AG09309 (cell line): ENCODE data around the gene NNAT.
"Not testable (repeated sequence)": the region's sequence is repeated elsewhere in the genome, so short reads cannot be mapped to it uniquely, and the experiment has no call there.

Experiments used
- DNase-seq: peaks from one replicate; pipeline ENCODE4 v3.0.0-alpha.2; 2010; ENCODE audit warnings: low read depth
- H3K4me3 ChIP-seq: 2 replicates; pipeline ENCODE4 v1.5.1; 2011; ENCODE audit warnings: mild to moderate bottlenecking, low read depth, low read length, moderate library complexity; ENCODE audit not compliant: control insufficient read depth
- TF ChIP-seq, protein P1 (sequence below): IDR thresholded peaks from 2 replicates; pipeline ENCODE4 v1.5.1; 2011; ENCODE audit warnings: mild to moderate bottlenecking, low read depth, low read length, inconsistent platforms; ENCODE audit not compliant: insufficient read depth, control insufficient read depth; ENCODE audit errors: missing control alignments

NNAT gene

DNA sequence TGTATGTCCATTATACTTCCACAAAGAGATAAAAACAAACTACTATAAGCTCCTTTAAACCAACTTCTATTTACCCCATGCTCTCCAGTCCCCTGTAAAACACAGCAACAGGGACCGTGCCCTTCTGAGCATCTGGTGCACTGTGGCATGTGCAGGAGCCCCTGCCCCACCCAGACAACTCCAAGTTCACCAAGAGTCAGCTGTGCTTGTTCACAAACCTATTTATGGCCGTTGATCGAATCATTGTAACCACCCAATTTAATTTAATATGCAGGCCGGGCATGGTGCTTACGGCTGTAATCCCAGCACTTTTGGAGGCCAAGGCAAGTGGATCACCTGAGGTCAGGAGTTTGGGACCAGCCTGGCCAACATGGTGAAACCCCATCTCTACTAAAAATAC is 20.3 kb downstream of the NNAT start:
- no peak for DNase-seq
- TF ChIP-seq, protein P1, sequence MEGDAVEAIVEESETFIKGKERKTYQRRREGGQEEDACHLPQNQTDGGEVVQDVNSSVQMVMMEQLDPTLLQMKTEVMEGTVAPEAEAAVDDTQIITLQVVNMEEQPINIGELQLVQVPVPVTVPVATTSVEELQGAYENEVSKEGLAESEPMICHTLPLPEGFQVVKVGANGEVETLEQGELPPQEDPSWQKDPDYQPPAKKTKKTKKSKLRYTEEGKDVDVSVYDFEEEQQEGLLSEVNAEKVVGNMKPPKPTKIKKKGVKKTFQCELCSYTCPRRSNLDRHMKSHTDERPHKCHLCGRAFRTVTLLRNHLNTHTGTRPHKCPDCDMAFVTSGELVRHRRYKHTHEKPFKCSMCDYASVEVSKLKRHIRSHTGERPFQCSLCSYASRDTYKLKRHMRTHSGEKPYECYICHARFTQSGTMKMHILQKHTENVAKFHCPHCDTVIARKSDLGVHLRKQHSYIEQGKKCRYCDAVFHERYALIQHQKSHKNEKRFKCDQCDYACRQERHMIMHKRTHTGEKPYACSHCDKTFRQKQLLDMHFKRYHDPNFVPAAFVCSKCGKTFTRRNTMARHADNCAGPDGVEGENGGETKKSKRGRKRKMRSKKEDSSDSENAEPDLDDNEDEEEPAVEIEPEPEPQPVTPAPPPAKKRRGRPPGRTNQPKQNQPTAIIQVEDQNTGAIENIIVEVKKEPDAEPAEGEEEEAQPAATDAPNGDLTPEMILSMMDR: no peak
- no peak overlapping the region for H3K4me3 ChIP-seq

DNA sequence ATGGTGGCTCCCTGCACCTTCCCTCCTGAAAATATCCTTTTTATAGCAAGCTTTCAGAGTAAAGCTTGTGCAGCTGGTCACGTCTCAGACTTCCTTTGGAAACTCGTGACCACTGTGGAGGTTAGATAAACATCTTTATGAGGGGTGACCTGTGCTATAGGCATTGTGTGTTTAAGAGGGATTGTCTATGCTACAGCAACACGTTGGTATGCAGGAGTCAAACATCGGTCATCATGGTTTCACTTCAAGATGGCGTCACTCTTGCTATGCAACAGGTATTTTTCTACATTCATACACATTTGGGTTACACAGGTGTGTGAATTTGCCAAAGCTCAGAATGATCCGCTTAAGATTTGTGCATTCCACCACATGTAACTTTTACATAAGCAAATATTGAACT is 21.2 kb downstream of the NNAT start:
- TF ChIP-seq, protein P1: no peak
- no peak for DNase-seq
- no peak overlapping the region for H3K4me3 ChIP-seq

- TF ChIP-seq, protein P1: peak; percentile 52
- no peak overlapping the region for H3K4me3 ChIP-seq
- DNase-seq: no peak
Measured at GRCh38 chr20:37543828-37544227, 22.8 kb downstream of the NNAT start.

- TF ChIP-seq, protein P1: no peak
- no peak for DNase-seq
- no peak overlapping the region for H3K4me3 ChIP-seq
Measured at GRCh38 chr20:37544386-37544785, 23.3 kb downstream of the NNAT start.

DNA sequence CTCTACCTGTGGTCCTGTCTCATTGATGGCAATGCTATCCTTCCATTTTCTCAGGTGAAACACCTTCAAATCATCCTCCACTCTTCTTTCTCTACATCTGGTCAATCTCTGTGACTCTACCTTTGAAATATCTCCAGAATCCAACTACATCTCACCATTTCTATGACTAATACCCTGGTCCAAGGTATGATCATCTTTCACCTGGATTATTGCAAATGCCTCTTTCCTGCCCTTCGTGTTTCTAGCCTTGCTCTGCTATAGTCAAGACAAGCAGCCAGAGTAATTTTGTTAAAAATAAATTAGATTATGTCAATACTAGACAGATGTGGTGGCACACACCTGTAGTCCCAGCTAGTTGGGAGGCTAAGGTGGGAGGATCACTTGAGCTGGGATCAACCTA is 24.5 kb downstream of the NNAT start:
- H3K4me3 ChIP-seq: no peak overlapping the region
- TF ChIP-seq, protein P1: no peak
- DNase-seq: no peak

- TF ChIP-seq, protein P1: no peak
- no peak for DNase-seq
- no peak overlapping the region for H3K4me3 ChIP-seq
Measured at GRCh38 chr20:37547912-37548311, 26.9 kb downstream of the NNAT start.

- DNase-seq, H3K4me3 ChIP-seq: not testable (repeated sequence)
Measured at GRCh38 chr20:37550101-37550920, 29.3 kb downstream of the NNAT start.

- DNase-seq, H3K4me3 ChIP-seq: not testable (repeated sequence)
Measured at GRCh38 chr20:37551660-37552059, 30.6 kb downstream of the NNAT start.
